K562 (cell line): ENCODE data around the gene MBNL2. TPM values are rescaled to one million over a fixed set of nuclear protein-coding genes. Genes with fewer than 3 reads are reported as not detected.

Experiments used
- ATAC-seq: fragments of 200-7000 bp; cut with Tn5 transposase; 3 replicates; pipeline ENCODE4 v1.9.1; 2020; ENCODE audit warnings: moderate library complexity
- BruUV-seq: library from RNA; stranded (reverse); fragments of 400-500 nt; replicated peaks from 2 replicates; lab custom pipeline; 2021; lab: Mats Ljungman, UMichigan
- CTCF ChIA-PET: fragments of 300-600 bp; formaldehyde crosslinking; extraction: SDS; loops from one replicate; lab custom pipeline; 2021; ENCODE audit warnings: low intra/inter-chr PET ratio; lab: Yijun Ruan, JAX
- POLR2A ChIA-PET: fragments of 300-600, 350-650 bp; sonication (Branson Sonifier 250); formaldehyde crosslinking; extraction: SDS; loops from one replicate; lab custom pipeline; 2021; ENCODE audit warnings: antibody characterized with exemption, inconsistent platforms; lab: Yijun Ruan, JAX
- DNase-seq, 4 experiments: peaks; one replicate each; pipeline versions ENCODE4 v3.0.0 to v3.0.0-alpha.2; 2011 to 2018; ENCODE audit warnings: low spot score in 3 of 4, mixed read lengths in 3 of 4; ENCODE audit errors: extremely low read depth in 1 of 4
- FAIRE-seq: peaks from 2 replicates; lab custom pipeline; 2011; peaks lifted over from hg19 to GRCh38; lab: Jason Lieb, UNC
- H2AFZ ChIP-seq: 2 replicates; pipeline ENCODE4 v1.6.0; 2011; ENCODE audit warnings: low read depth, low read length, control low read depth, inconsistent platforms
- H3K27ac ChIP-seq: fragments of 200-600 bp; 3 replicates; pipeline ENCODE4 v1.8.0; 2011; ENCODE audit warnings: low read depth, mild to moderate bottlenecking, control low read depth, inconsistent platforms, low read length, moderate library complexity, mixed read lengths; ENCODE audit errors: extremely low read depth
- H3K27me3 ChIP-seq, 2 experiments: fragments of 300-600 bp in 1 of 2; 2 replicates in 1 of 2; 3 replicates in 1 of 2; pipeline versions ENCODE4 v1.6.0 to v1.8.0; 2011; ENCODE audit warnings: inconsistent platforms in 2 of 2, low read length in 2 of 2, mild to moderate bottlenecking in 1 of 2, mixed read lengths in 1 of 2, moderate library complexity in 1 of 2; ENCODE audit not compliant: control insufficient read depth in 2 of 2, insufficient read depth in 2 of 2
- H3K36me3 ChIP-seq: fragments of 300-600 bp; 3 replicates; pipeline ENCODE4 v1.8.0; 2011; ENCODE audit warnings: mild to moderate bottlenecking, low read length, inconsistent platforms; ENCODE audit not compliant: control insufficient read depth, insufficient read depth
- H3K4me1 ChIP-seq, 2 experiments: fragments of 200-600 bp in 1 of 2; replicated peaks in 1 of 2; 2 replicates in 1 of 2; 3 replicates in 1 of 2; pipeline versions ENCODE4 v1.5.1 to v1.8.0; 2011; ENCODE audit warnings: inconsistent platforms in 2 of 2, low read length in 2 of 2, mild to moderate bottlenecking in 1 of 2, mixed read lengths in 1 of 2, moderate library complexity in 1 of 2; ENCODE audit not compliant: control insufficient read depth in 2 of 2, insufficient read depth in 2 of 2
- H3K4me2 ChIP-seq: 2 replicates; pipeline ENCODE4 v1.6.1; 2011; ENCODE audit warnings: low read length, control low read depth, inconsistent platforms, mixed read lengths; ENCODE audit not compliant: insufficient read depth
- H3K4me3 ChIP-seq: fragments of 200-600 bp; sonication (generic), shearing (Covaris generic); 2 replicates; pipeline ENCODE4 v1.5.1; 2016; ENCODE audit warnings: control low read depth, inconsistent platforms
- H3K79me2 ChIP-seq: fragments of 200-600 bp; 3 replicates; pipeline ENCODE4 v1.8.0; 2011; ENCODE audit warnings: low read length, inconsistent platforms; ENCODE audit not compliant: control insufficient read depth, insufficient read depth
- H3K9ac ChIP-seq, 2 experiments: 2 replicates each; pipeline versions ENCODE4 v1.6.0 to v1.6.1; 2011; ENCODE audit warnings: low read depth in 2 of 2, low read length in 2 of 2, control low read depth in 1 of 2, inconsistent platforms in 1 of 2, mild to moderate bottlenecking in 1 of 2, mixed read lengths in 1 of 2; ENCODE audit not compliant: insufficient read depth in 1 of 2
- H3K9me1 ChIP-seq: one replicate; pipeline ENCODE4 v1.6.0; 2011; ENCODE audit warnings: inconsistent platforms, mild to moderate bottlenecking, low read length, moderate library complexity; ENCODE audit not compliant: control insufficient read depth, insufficient read depth
- H3K9me3 ChIP-seq: replicated peaks from 2 replicates; pipeline ENCODE4 v1.5.1; 2011; ENCODE audit warnings: low read depth, low read length, inconsistent platforms; ENCODE audit not compliant: control insufficient read depth, insufficient read depth
- H4K20me1 ChIP-seq: replicated peaks from 2 replicates; pipeline ENCODE4 v1.6.1; 2011; ENCODE audit warnings: low read length, inconsistent platforms, mixed read lengths; ENCODE audit not compliant: control insufficient read depth, insufficient read depth
- DEAF1 ChIP-seq: fragments of 450-650 bp; formaldehyde crosslinking; IDR thresholded peaks from 2 replicates; pipeline ENCODE4 v1.4.0; 2020; ENCODE audit warnings: mild to moderate bottlenecking, moderate library complexity
- ETV6 ChIP-seq, 3 experiments: fragments of 150-350 bp in 1 of 3; sonication (generic) in 1 of 3; formaldehyde crosslinking in 1 of 3; IDR thresholded peaks; 2 replicates each; pipeline versions ENCODE4 v1.6.1 to v1.8.0; 2014 to 2022; ENCODE audit warnings: borderline replicate concordance in 2 of 3, low read depth in 2 of 3, antibody characterized with exemption in 1 of 3, low read length in 1 of 3, mild to moderate bottlenecking in 1 of 3, missing genetic modification reagents in 1 of 3
- NCOA6 ChIP-seq: fragments of 450-650 bp; IDR thresholded peaks from 2 replicates; pipeline ENCODE4 v1.6.1; 2017; ENCODE audit warnings: mild to moderate bottlenecking
- NFYB ChIP-seq: IDR thresholded peaks from 2 replicates; pipeline ENCODE4 v1.6.1; 2011; ENCODE audit warnings: mild to moderate bottlenecking, moderate library complexity; ENCODE audit not compliant: insufficient read length; ENCODE audit errors: extremely low read depth
- RFX7 ChIP-seq: fragments of 250-450 bp; sonication (Bioruptor Pico); IDR thresholded peaks from 2 replicates; pipeline ENCODE4 v1.5.1; 2021; ENCODE audit warnings: mild to moderate bottlenecking
- SREBF2 ChIP-seq: sonication (generic); formaldehyde crosslinking; IDR thresholded peaks from 2 replicates; pipeline ENCODE4 v1.4.0; 2020; ENCODE audit warnings: mild to moderate bottlenecking, missing genetic modification reagents
- TAL1 ChIP-seq: fragments of 450-650 bp; IDR thresholded peaks from 2 replicates; pipeline ENCODE4 v1.6.1; 2016; ENCODE audit warnings: mild to moderate bottlenecking
- U2AF2 ChIP-seq: fragments of 200-400 bp; formaldehyde crosslinking; optimal IDR thresholded peaks from 2 replicates; pipeline ENCODE3; 2017; ENCODE audit warnings: low read depth, mild to moderate bottlenecking, low read length
- ZBTB11 ChIP-seq, 3 experiments: fragments of 200-800 bp in 1 of 3; fragments of 250-450 bp in 1 of 3; fragments of 450-650 bp in 1 of 3; sonication (Bioruptor Pico) in 1 of 3; sonication (Bioruptor generic) in 1 of 3; formaldehyde crosslinking in 1 of 3; IDR thresholded peaks; 2 replicates each; pipeline versions ENCODE4 v1.6.1 to v1.8.0; 2016 to 2022; ENCODE audit warnings: mild to moderate bottlenecking in 2 of 3, missing genetic modification characterization in 2 of 3, missing compliant biosample characterization in 1 of 3, moderate library complexity in 1 of 3
- ZC3H4 ChIP-seq: sonication (generic); formaldehyde crosslinking; IDR thresholded peaks from 2 replicates; pipeline ENCODE4 v1.9.0; 2021; ENCODE audit warnings: missing genetic modification reagents, borderline replicate concordance
- WGBS: fragments of 100-300 bp; shearing (Covaris generic); methylation state at CpG from one replicate; pipeline ENCODE4 v1.1.6; 2016; ENCODE audit warnings: low coverage, mixed read lengths; ENCODE audit not compliant: insufficient coverage; ENCODE audit errors: missing lambda C conversion rate; 5-methylcytosine and 5-hydroxymethylcytosine counted together
- in situ Hi-C: fragments of 300-500 bp; cut with MboI; formaldehyde crosslinking; loops from 4 replicates; pipeline ENCODE4 v1.15.0; 2018; ENCODE audit warnings: inconsistent platforms, mixed read lengths
- intact Hi-C: fragments of 100-400 bp; cut with micrococcal nuclease; formaldehyde crosslinking; loops from 2 replicates; pipeline ENCODE4 v1.14.2; 2022
- polyA plus RNA-seq, 8 experiments: library from polyadenylated mRNA; depleted of rRNA in 4 of 8; stranded (reverse) in 5 of 8; unstranded in 3 of 8; fragments of >200 nt; fragmentation: Nextera tagmentation in 2 of 8; fragmentation: Illumina TruSeq in 1 of 8; extraction: Ambion mirVana in 2 of 8; extraction: Trizol in 1 of 8; gene quantifications; 2 replicates each; pipeline versions ENCODE4 v1.2.1 to v1.2.3, GENCODE V29; 2011 to 2014; ENCODE audit warnings: inconsistent platforms in 1 of 8, missing spikeins in 1 of 8
- total RNA-seq, 7 experiments: library from RNA; depleted of rRNA in 6 of 7; stranded (reverse); fragments of >200 nt in 6 of 7; fragmentation: Illumina TruSeq in 2 of 7; extraction: Trizol in 2 of 7; gene quantifications; 2 replicates each; pipeline versions ENCODE4 v1.2.1 to v1.2.3, GENCODE V29; 2011 to 2021; ENCODE audit warnings: low replicate concordance in 1 of 7
- TF ChIP-seq, protein P1 (sequence below): fragments of 450-650 bp; IDR thresholded peaks from one replicate; pipeline ENCODE4 v1.6.1; 2018; ENCODE audit warnings: mild to moderate bottlenecking, moderate library complexity; ENCODE audit not compliant: partially characterized antibody

MBNL2 gene
- total and polyA plus RNA-seq, 9 of the 15 experiments (the other 6 are each of a cell fraction or from before 2014, with no cell fraction given) = 7.0 to 24.8 (median 13.8) TPM

DNA sequence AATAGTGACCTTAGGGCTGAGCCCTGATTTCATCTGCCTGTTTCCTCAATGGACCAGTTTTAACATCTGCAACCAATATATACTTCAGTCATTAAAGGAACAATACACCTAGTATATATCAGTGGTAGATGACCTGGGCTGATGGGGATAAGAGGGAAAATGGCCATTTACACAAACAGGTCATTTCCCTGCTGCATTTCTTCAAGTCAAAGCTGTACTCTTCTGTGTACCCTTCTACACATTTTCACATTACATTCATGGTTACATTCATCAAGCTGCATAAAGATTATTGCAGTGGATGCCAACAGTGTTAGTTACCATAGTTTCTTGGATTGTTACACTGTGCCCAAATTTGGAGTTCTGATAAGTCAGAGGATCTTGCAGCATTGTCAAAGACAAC lies 130.7 kb downstream of the MBNL2 start (continued):
- TF ChIP-seq TAL1 (no peak), NCOA6 (no peak)
- TF ChIP-seq, protein P1, sequence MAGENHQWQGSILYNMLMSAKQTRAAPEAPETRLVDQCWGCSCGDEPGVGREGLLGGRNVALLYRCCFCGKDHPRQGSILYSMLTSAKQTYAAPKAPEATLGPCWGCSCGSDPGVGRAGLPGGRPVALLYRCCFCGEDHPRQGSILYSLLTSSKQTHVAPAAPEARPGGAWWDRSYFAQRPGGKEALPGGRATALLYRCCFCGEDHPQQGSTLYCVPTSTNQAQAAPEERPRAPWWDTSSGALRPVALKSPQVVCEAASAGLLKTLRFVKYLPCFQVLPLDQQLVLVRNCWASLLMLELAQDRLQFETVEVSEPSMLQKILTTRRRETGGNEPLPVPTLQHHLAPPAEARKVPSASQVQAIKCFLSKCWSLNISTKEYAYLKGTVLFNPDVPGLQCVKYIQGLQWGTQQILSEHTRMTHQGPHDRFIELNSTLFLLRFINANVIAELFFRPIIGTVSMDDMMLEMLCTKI = no peak

DNA sequence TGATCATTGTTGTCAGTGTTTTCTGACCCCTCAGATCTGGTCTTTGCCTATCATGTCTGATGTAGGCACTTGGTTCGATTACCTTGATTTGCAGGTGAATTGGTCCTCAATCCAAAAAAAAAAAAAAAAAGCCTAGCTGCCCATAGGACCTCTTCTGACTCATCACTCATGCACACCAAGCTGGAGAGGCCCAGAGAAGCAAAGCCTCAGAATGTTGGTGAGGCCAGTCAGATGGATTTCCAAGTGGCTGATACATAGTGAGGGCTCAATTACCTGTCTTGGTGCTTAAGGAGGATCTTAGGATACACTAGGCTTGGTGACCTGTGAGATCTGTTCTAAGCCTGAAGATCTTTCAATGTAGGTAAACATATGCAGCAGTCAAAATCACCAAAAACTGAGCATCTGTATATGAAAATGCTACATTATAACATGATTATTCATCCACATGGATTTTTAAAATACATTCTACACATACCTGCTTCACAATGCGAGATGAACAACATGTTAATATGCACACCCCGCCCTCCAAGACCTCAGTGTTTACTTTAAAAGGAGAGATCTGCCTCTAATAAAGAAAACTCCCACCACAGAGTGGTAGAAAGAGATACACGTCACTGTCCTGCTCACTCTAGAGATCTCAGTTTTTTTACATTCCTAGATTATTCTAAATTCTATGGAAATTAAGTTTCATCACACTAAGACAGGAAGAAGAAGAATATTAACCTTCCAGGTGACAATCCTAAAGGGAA lies 132.0 kb downstream of the MBNL2 start:
- DNase-seq (no peak), FAIRE-seq (no peak), ATAC-seq (no peak)
- no peaks in the 10 kb centered on the region for H3K79me2 ChIP-seq
- no peaks in the 10 kb centered on the region for H3K27me3 ChIP-seq
- H4K20me1 ChIP-seq = no peaks in the 10 kb centered on the region
- H3K9me3 ChIP-seq = no peaks in the 10 kb centered on the region
- H2AFZ ChIP-seq = no peak overlapping the region
- H3K4me2 ChIP-seq = no peak overlapping the region
- no peak overlapping the region for H3K4me3 ChIP-seq
- no peaks in the 10 kb centered on the region for H3K4me1 ChIP-seq
- H3K9me1 ChIP-seq = no peaks in the 10 kb centered on the region
- intact Hi-C loops = no loop called here
- 77% methylated on average over 4 of the region's 4 CpGs for WGBS
- BruUV-seq = no TSS peak
- H3K27ac ChIP-seq = no peak overlapping the region
- H3K9ac ChIP-seq = no peak overlapping the region
- CTCF ChIA-PET = no interaction called here
- in situ Hi-C loops = loop anchor here (10.0 kb wide), 1 partner anchor 239 kb away; no protein-coding TSS in a partner anchor
- H3K36me3 ChIP-seq = peaks cover 9% of the 10 kb centered on the region; the same call in 2 of the 3 replicates
- POLR2A ChIA-PET = interaction anchor here (0.6 kb wide), 1 partner anchor 37 kb away, joined by 6 read pairs; no protein-coding TSS in a partner anchor
- no peak for TF ChIP-seq SREBF2
- no peak for TF ChIP-seq ETV6 (IDR thresholded peaks at IDR 0.05; ENCODE audit: borderline replicate concordance in 1 of 2, low read depth in 2 of 2, low read length in 1 of 2)
- TF ChIP-seq ETV6 (CRISPR knock-in tag; IDR thresholded peaks at IDR 0.05; ENCODE audit: borderline replicate concordance) = no peak
- TF ChIP-seq DEAF1 (CRISPR knock-in tag) = no peak
- TF ChIP-seq ZBTB11 (CRISPR knock-in tag; IDR thresholded peaks at IDR 0.05) = no peak
- TF ChIP-seq ZC3H4 (CRISPR knock-in tag) = no peak
- TF ChIP-seq RFX7 (CRISPR knock-in tag) = no peak
- TF ChIP-seq U2AF2 = no peak
- no peak for TF ChIP-seq NFYB
